D721Med (cell line): Measurements from ENCODE around the gene LRRC75A.

Experiments
- DNase-seq: peaks from one replicate; pipeline ENCODE4 v3.0.0; 2011; ENCODE audit warnings: low spot score; ENCODE audit not compliant: insufficient read length
- FAIRE-seq: peaks from 2 replicates; lab custom pipeline; 2011; peaks lifted over from hg19 to GRCh38; lab: Jason Lieb, UNC
- CTCF ChIP-seq: IDR thresholded peaks from 2 replicates; pipeline ENCODE4 v1.5.1; 2012; ENCODE audit warnings: mild to moderate bottlenecking, control low read depth; ENCODE audit not compliant: insufficient read depth; ENCODE audit errors: missing control alignments

LRRC75A gene

GRCh38 chr17:16488186-16488967 lies 3.6 kb downstream of the LRRC75A start:
- FAIRE-seq (no peak), DNase-seq (no peak)
- TF ChIP-seq CTCF, result no peak

- FAIRE-seq, result no peak
- TF ChIP-seq CTCF, result no peak
- peak; percentile 1 for DNase-seq
Observed at GRCh38 chr17:16486373-16487250, 5.4 kb downstream of the LRRC75A start.

- no peak for TF ChIP-seq CTCF
- FAIRE-seq (no peak), DNase-seq (peak; percentile 4)
Observed at GRCh38 chr17:16484445-16485175, 7.4 kb downstream of the LRRC75A start.

- DNase-seq, result no peak
- FAIRE-seq, result no peak
- no peak for TF ChIP-seq CTCF
Observed at GRCh38 chr17:16483021-16483645, 8.9 kb downstream of the LRRC75A start.

GRCh38 chr17:16482253-16482652 lies 9.7 kb downstream of the LRRC75A start:
- FAIRE-seq, result no peak
- no peak for TF ChIP-seq CTCF
- DNase-seq, result no peak

GRCh38 chr17:16480995-16481394 lies 11.0 kb downstream of the LRRC75A start:
- FAIRE-seq (no peak), DNase-seq (no peak)
- TF ChIP-seq CTCF, result no peak
